ENCODE results near the gene CDR2L.

GRCh38 chr17:74995847-74996246 is 8.4 kb downstream of the CDR2L start:
- no peak for TF ChIP-seq CTCF (IDR thresholded peaks at IDR 0.05)
- TF ChIP-seq MXD4 (CRISPR knock-in tag; IDR thresholded peaks at IDR 0.05; ENCODE audit: borderline replicate concordance): no peak
- TF ChIP-seq E2F1 (CRISPR knock-in tag; IDR thresholded peaks at IDR 0.05): no peak
- TF ChIP-seq ZNF138 (CRISPR knock-in tag; conservative IDR thresholded peaks at IDR 0.05): no peak
- TF ChIP-seq ZNF416 (CRISPR knock-in tag; IDR thresholded peaks at IDR 0.05): no peak
- TF ChIP-seq ATF2 (CRISPR knock-in tag; IDR thresholded peaks at IDR 0.05; ENCODE audit: borderline replicate concordance, low read depth): no peak
- TF ChIP-seq TP53 (CRISPR knock-in tag; IDR thresholded peaks at IDR 0.05): no peak
- TF ChIP-seq TEAD4 (CRISPR knock-in tag; IDR thresholded peaks at IDR 0.05): no peak
- TF ChIP-seq USF1 (CRISPR knock-in tag; IDR thresholded peaks at IDR 0.05): no peak
- no peak for TF ChIP-seq FOXJ3 (CRISPR knock-in tag; IDR thresholded peaks at IDR 0.05; ENCODE audit: borderline replicate concordance)
- TF ChIP-seq ATF3 (CRISPR knock-in tag; conservative IDR thresholded peaks at IDR 0.05): no peak
- TF ChIP-seq USF2 (CRISPR knock-in tag; IDR thresholded peaks at IDR 0.05): no peak
- TF ChIP-seq NR1H2 (CRISPR knock-in tag; IDR thresholded peaks at IDR 0.05): no peak

All from WTC11 (cell line).